Tibial nerve (tissue), 4 donors: Measurements from ENCODE around the gene CHD6. TPM values are rescaled to one million over a fixed set of nuclear protein-coding genes. Genes with fewer than 3 reads are reported as not detected.

ENCODE experiments used
- DNase-seq, 2 donors: peaks; one replicate each; pipeline ENCODE4 v3.0.0-alpha.2; 2019; ENCODE audit warnings: low spot score in 2 of 2
- H3K27ac ChIP-seq, 4 donors: fragments of 200-600 bp; sonication (generic) in 3 of 4; one replicate each; pipeline ENCODE4 v1.5.1; 2017 to 2019; ENCODE audit warnings: mild to moderate bottlenecking in 1 of 4
- H3K27me3 ChIP-seq, 2 donors: fragments of 200-600 bp; sonication (generic) in 1 of 2; one replicate each; pipeline versions ENCODE4 v1.5.1 to v1.6.0; 2017 to 2019
- H3K36me3 ChIP-seq, 3 donors: fragments of 200-600 bp; sonication (generic); one replicate each; pipeline ENCODE4 v1.5.1; 2018 to 2019
- H3K4me1 ChIP-seq, 4 donors: fragments of 200-600 bp; sonication (generic) in 3 of 4; one replicate each; pipeline ENCODE4 v1.5.1; 2017 to 2019
- H3K4me3 ChIP-seq, 4 donors: fragments of 200-600 bp; sonication (generic) in 3 of 4; one replicate each; pipeline ENCODE4 v1.5.1; 2017 to 2019; ENCODE audit warnings: mild to moderate bottlenecking in 1 of 4, moderate library complexity in 1 of 4
- H3K9me3 ChIP-seq, 4 donors: fragments of 200-600 bp; sonication (generic) in 3 of 4; one replicate each; pipeline ENCODE4 v1.5.1; 2017 to 2019
- EP300 ChIP-seq, 2 donors: sonication (generic); formaldehyde crosslinking; IDR thresholded peaks; one replicate each; pipeline ENCODE4 v1.6.1; 2017; ENCODE audit warnings: antibody characterized with exemption in 2 of 2, mild to moderate bottlenecking in 1 of 2
- POLR2A ChIP-seq, 2 donors: fragments of 450-650 bp; IDR thresholded peaks; one replicate each; pipeline ENCODE4 v1.6.1; 2017; ENCODE audit warnings: antibody characterized with exemption in 2 of 2, mild to moderate bottlenecking in 2 of 2, moderate library complexity in 2 of 2
- WGBS, 2 donors: methylation state at CpG; one replicate each; pipeline ENCODE4 v1.1.5; 2018; 5-methylcytosine and 5-hydroxymethylcytosine counted together
- total RNA-seq, 4 donors: library from RNA; depleted of rRNA; stranded (reverse); fragments of >200 nt; gene quantifications; one replicate each; pipeline ENCODE4 v1.1.0, GENCODE V29; 2016
- TF ChIP-seq, protein P1 (sequence below), 5 experiments: fragments of 200-600 bp in 3 of 5; fragments of 450-650 bp in 2 of 5; sonication (generic) in 3 of 5; IDR thresholded peaks; one replicate each; pipeline ENCODE4 v1.5.1; 2016 to 2019; ENCODE audit warnings: antibody characterized with exemption in 5 of 5, mild to moderate bottlenecking in 3 of 5, moderate library complexity in 2 of 5

Gene CHD6
- total RNA-seq, 4 donors from 2014 or later = 52.0 to 58.2 (median 54.9) TPM

DNA sequence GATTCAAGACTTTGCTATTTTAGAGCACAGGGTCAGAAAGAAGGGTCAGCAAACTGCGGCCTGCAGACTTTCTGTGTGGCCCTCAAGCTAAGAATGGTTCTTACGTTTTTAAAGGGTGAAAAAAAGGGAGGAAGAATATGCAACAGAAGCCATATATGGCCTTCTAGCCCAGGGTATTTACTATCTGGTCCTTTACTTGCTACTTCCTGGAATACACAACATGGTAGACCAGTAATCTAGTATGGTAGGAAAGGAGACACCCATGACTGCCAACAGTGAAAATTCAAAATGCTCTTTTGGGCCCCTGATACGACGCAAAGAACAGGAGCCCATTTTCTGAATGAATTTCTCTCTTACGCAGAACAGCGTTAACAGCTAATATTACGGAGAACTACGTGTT lies 191.2 kb downstream of the CHD6 start:
- TF ChIP-seq POLR2A (IDR thresholded peaks at IDR 0.05) (no peak), EP300 (IDR thresholded peaks at IDR 0.05) (no peak)
- TF ChIP-seq, protein P1, sequence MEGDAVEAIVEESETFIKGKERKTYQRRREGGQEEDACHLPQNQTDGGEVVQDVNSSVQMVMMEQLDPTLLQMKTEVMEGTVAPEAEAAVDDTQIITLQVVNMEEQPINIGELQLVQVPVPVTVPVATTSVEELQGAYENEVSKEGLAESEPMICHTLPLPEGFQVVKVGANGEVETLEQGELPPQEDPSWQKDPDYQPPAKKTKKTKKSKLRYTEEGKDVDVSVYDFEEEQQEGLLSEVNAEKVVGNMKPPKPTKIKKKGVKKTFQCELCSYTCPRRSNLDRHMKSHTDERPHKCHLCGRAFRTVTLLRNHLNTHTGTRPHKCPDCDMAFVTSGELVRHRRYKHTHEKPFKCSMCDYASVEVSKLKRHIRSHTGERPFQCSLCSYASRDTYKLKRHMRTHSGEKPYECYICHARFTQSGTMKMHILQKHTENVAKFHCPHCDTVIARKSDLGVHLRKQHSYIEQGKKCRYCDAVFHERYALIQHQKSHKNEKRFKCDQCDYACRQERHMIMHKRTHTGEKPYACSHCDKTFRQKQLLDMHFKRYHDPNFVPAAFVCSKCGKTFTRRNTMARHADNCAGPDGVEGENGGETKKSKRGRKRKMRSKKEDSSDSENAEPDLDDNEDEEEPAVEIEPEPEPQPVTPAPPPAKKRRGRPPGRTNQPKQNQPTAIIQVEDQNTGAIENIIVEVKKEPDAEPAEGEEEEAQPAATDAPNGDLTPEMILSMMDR (IDR thresholded peaks at IDR 0.05) = no peak
- Histone ChIP-seq H3K36me3 (peaks cover under 1 to 80% (median 8%) of the 10 kb centered on the region in 3 donors), H3K27me3 (no peaks in the 10 kb centered on the region), H3K4me1 (no peaks in the 10 kb centered on the region), H3K4me3 (no peak overlapping the region), H3K9me3 (no peaks in the 10 kb centered on the region), H3K27ac (no peak overlapping the region)
- WGBS, 2 donors = 89 to 90% methylated on average over 8 of the region's 8 CpGs
- DNase-seq = no peak

DNA sequence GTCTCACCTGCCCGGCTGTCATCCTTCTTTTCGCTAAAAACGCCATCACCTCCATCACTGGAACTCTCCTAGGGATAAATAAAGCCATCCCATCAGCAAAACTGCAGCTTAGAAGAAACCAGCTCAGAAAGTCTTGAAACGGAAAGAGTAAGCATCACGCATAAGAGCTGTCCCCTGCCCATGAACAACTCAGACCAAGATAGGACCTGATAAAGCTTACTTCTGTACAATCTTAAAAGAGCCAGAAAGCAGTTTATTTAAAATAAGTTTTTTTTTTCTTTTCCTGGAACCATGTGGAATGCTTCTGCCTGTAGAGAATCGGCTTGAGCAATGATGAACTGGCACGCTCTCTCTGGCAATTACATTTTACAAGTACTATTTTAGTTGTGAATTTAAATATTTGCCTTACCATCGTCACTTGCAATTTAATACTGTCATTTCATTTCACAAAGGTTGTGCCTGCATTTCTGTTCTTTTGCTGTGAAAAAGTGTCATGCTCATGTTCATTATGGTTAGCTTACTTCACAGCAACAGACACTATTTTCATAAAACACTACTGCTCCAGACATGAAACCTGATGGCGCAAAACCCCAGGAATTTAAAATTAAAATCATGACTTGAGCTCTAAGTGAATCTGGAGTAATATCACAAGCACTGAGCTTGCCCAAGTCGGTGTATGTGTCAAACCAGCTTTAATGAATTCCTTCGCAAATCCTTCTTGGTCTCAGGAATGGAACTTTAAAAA lies 191.9 kb downstream of the CHD6 start:
- no peaks in the 10 kb centered on the region for H3K4me1 ChIP-seq
- H3K4me3 ChIP-seq = no peak overlapping the region
- no peak for TF ChIP-seq EP300 (IDR thresholded peaks at IDR 0.05)
- no peak for TF ChIP-seq POLR2A (IDR thresholded peaks at IDR 0.05)
- TF ChIP-seq, protein P1 (IDR thresholded peaks at IDR 0.05) = no peak
- DNase-seq = no peak
- H3K36me3 ChIP-seq = peaks cover 5 to 87% (median 13%) of the 10 kb centered on the region in 3 donors
- no peaks in the 10 kb centered on the region for H3K9me3 ChIP-seq
- WGBS, 2 donors = 89 to 92% methylated on average over 11 of the region's 11 CpGs
- no peak overlapping the region for H3K27ac ChIP-seq
- no peaks in the 10 kb centered on the region for H3K27me3 ChIP-seq

DNA sequence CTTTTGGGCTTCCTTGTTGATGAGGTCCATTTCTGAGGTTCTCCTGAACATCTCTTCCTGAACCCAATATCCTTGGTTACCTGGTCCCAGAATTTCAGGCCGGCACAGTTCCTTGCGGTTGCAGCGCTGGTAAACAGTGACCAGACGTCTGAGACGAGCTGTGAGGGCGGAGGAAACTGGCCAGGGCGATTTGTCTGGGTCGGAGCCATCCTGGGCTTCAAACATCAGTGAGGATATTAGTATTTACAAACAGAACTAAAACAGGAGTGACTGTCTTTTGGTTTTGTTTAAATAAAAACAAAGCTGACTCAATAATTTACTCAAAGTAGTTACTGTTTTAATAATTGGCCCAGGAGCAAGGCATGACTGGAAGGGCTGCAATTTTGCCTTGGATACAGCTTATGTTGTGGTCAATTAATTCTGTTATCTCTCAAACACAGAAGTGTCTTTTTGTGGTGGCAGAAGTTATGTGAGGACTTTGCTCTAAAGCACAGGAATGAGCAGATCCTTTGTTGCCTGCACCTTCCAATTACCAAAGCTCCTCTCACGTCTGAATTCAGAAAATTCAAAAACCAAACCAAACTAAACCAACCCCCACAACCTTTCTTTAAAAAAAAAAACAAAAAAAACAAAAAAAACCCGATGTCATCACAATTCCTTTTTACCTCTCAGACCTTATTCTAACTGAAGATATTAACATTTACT lies 192.8 kb downstream of the CHD6 start:
- no peaks in the 10 kb centered on the region for H3K4me1 ChIP-seq
- 58 to 72% methylated on average over 10 of the region's 10 CpGs for WGBS, 2 donors
- no peak overlapping the region for H3K4me3 ChIP-seq
- no peak for DNase-seq
- TF ChIP-seq EP300 (IDR thresholded peaks at IDR 0.05) = no peak
- TF ChIP-seq, protein P1 (IDR thresholded peaks at IDR 0.05) = no peak
- H3K9me3 ChIP-seq = no peaks in the 10 kb centered on the region
- H3K36me3 ChIP-seq = peaks cover 5 to 88% (median 16%) of the 10 kb centered on the region in 3 donors
- H3K27ac ChIP-seq = no peak overlapping the region
- no peaks in the 10 kb centered on the region for H3K27me3 ChIP-seq

DNA sequence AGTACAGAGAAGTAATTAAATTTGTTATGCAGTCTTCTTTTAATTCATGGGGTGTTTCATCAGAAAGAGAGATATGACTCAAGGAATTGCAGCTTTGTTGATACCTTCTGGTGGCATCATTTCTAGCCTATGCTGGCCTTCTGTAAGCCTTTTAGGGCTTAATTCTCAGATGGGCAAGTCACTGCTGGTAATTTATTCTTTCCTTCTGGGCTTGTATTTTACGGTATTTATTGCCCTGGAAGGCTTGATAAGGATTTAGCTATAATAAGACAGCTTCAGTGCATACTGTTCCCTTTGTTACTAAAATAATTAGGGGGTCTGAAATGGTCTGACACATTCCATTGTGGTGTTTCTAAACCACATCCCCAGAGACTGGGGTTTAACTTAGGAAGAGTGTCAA lies 193.6 kb downstream of the CHD6 start:
- no peak for DNase-seq
- TF ChIP-seq EP300 (IDR thresholded peaks at IDR 0.05) (no peak), POLR2A (IDR thresholded peaks at IDR 0.05) (no peak)
- TF ChIP-seq, protein P1 (IDR thresholded peaks at IDR 0.05) = no peak
- WGBS, 2 donors = 32 to 53% methylated on average over 1 of the region's 1 CpG
- H3K4me3 ChIP-seq = no peak overlapping the region
- H3K27ac ChIP-seq = no peak overlapping the region
- H3K36me3 ChIP-seq = peaks cover 5 to 88% (median 16%) of the 10 kb centered on the region in 3 donors
- H3K4me1 ChIP-seq = no peaks in the 10 kb centered on the region
- H3K9me3 ChIP-seq = no peaks in the 10 kb centered on the region
- H3K27me3 ChIP-seq = no peaks in the 10 kb centered on the region

DNA sequence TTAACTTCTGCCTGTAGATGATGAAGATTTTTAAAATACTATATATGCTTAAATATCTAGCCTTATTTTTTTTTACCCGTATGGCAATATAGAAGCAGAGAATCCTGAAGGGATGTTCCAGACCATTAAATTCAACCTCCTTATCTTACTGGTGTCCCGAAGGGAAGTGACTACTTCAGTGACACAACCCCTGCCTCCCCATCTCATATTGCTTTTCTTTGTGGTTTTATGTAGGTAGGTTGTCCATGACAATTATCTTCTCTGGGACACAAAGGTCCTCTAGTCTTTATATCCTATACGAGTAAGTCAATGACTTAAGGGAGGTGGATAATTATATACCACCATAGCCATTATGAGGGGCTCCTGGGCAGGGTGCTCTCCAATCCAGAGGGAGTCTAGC lies 194.2 kb downstream of the CHD6 start:
- TF ChIP-seq, protein P1 (IDR thresholded peaks at IDR 0.05) = no peak
- no peak for TF ChIP-seq POLR2A (IDR thresholded peaks at IDR 0.05)
- 81 to 85% methylated on average over 3 of the region's 3 CpGs for WGBS, 2 donors

More for the DNA sequence above, 194.2 kb downstream of the CHD6 start:
- peaks cover 5 to 86% (median 16%) of the 10 kb centered on the region in 3 donors for H3K36me3 ChIP-seq
- no peak overlapping the region for H3K4me3 ChIP-seq
- no peaks in the 10 kb centered on the region for H3K27me3 ChIP-seq
- H3K27ac ChIP-seq = no peak overlapping the region
- H3K4me1 ChIP-seq = no peaks in the 10 kb centered on the region
- no peak for DNase-seq
- H3K9me3 ChIP-seq = no peaks in the 10 kb centered on the region
